Ishikawa (cell line): Measurements from ENCODE around the gene ZSCAN30.

Source experiments
- CEBPB ChIP-seq: IDR thresholded peaks from 2 replicates; pipeline ENCODE4 v1.6.1; 2012
- CREB1 ChIP-seq: IDR thresholded peaks from 2 replicates; pipeline ENCODE4 v1.6.1; 2012; ENCODE audit warnings: low read depth
- EGR1 ChIP-seq: IDR thresholded peaks from 2 replicates; pipeline ENCODE4 v1.6.1; 2012
- EP300 ChIP-seq: IDR thresholded peaks from 2 replicates; pipeline ENCODE4 v1.6.1; 2012; ENCODE audit warnings: borderline replicate concordance
- FOXM1 ChIP-seq: IDR thresholded peaks from 2 replicates; pipeline ENCODE4 v1.6.1; 2012; ENCODE audit warnings: low read depth, borderline replicate concordance
- NFIC ChIP-seq: IDR thresholded peaks from 2 replicates; pipeline ENCODE4 v1.6.1; 2012
- RAD21 ChIP-seq: IDR thresholded peaks from 2 replicates; pipeline ENCODE4 v1.6.1; 2012; ENCODE audit warnings: low read depth
- TAF1 ChIP-seq: IDR thresholded peaks from 2 replicates; pipeline ENCODE4 v1.6.1; 2012; ENCODE audit warnings: low read depth, mild to moderate bottlenecking
- TCF12 ChIP-seq: IDR thresholded peaks from 2 replicates; pipeline ENCODE4 v1.6.1; 2012; ENCODE audit warnings: low read depth
- TEAD4 ChIP-seq: IDR thresholded peaks from 2 replicates; pipeline ENCODE4 v1.6.1; 2012
- YY1 ChIP-seq: IDR thresholded peaks from 2 replicates; pipeline ENCODE4 v1.6.1; 2012; ENCODE audit warnings: low read depth
- ZBTB7A ChIP-seq: IDR thresholded peaks from 2 replicates; pipeline ENCODE4 v1.6.1; 2012; ENCODE audit warnings: low read depth
- TF ChIP-seq, protein P1 (sequence below): IDR thresholded peaks from 2 replicates; pipeline ENCODE4 v1.6.1; 2012; ENCODE audit warnings: low read depth, mild to moderate bottlenecking
- TF ChIP-seq, protein P2 (sequence below): IDR thresholded peaks from 2 replicates; pipeline ENCODE4 v1.6.1; 2012
- TF ChIP-seq, protein P3 (sequence below): IDR thresholded peaks from 2 replicates; pipeline ENCODE4 v1.6.1; 2012

Gene ZSCAN30

DNA sequence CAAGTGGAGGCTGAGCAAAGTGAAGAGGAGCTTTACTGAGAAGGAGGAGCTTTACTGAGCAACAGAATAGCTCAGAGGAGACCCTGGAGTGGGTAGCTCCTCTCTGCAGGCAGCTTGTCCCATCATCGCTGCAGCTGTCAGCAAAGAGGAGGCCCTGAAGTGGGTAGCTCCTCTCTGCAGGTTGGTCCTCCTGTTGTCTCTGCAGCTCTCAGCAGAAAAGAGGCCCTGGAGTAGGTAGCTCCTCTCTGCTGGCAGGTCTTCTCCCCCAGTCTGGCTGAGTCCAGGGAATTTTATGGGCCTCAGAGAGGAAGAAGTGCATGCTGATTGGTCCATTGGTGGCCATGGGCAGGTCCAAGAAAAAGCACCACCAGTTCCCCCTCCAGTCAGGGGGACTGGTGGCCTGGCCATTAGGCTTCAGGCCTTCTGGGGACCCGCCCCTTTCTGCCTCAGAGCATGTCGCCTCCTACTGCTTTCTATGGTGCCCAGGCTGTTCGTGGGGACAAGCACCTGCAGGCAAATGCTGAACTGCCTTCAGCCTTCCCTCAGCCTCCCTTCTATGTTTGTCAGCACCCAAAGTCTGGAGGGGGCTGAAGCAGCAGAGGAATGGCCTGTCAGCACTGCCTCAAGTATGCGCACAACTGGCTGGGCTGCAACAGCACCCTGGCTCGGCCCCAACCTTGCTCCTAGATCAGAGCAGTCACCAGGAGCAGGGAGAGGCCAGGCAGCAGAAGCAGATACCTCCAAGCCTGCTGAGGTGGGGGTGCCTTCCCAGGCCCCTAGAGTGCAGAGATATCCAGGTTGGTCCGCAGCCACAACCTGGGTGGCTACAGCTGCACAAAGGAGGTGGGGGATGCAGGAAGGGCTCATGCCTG, 5.9 kb downstream of the ZSCAN30 start:
- TF ChIP-seq TCF12 (no peak), YY1 (no peak), CEBPB (no peak), NFIC (no peak), TAF1 (no peak), RAD21 (no peak), EP300 (no peak), FOXM1 (no peak), EGR1 (no peak), ZBTB7A (no peak), TEAD4 (no peak), CREB1 (no peak)
- TF ChIP-seq, protein P1, sequence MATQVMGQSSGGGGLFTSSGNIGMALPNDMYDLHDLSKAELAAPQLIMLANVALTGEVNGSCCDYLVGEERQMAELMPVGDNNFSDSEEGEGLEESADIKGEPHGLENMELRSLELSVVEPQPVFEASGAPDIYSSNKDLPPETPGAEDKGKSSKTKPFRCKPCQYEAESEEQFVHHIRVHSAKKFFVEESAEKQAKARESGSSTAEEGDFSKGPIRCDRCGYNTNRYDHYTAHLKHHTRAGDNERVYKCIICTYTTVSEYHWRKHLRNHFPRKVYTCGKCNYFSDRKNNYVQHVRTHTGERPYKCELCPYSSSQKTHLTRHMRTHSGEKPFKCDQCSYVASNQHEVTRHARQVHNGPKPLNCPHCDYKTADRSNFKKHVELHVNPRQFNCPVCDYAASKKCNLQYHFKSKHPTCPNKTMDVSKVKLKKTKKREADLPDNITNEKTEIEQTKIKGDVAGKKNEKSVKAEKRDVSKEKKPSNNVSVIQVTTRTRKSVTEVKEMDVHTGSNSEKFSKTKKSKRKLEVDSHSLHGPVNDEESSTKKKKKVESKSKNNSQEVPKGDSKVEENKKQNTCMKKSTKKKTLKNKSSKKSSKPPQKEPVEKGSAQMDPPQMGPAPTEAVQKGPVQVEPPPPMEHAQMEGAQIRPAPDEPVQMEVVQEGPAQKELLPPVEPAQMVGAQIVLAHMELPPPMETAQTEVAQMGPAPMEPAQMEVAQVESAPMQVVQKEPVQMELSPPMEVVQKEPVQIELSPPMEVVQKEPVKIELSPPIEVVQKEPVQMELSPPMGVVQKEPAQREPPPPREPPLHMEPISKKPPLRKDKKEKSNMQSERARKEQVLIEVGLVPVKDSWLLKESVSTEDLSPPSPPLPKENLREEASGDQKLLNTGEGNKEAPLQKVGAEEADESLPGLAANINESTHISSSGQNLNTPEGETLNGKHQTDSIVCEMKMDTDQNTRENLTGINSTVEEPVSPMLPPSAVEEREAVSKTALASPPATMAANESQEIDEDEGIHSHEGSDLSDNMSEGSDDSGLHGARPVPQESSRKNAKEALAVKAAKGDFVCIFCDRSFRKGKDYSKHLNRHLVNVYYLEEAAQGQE, result no peak
- TF ChIP-seq, protein P2, sequence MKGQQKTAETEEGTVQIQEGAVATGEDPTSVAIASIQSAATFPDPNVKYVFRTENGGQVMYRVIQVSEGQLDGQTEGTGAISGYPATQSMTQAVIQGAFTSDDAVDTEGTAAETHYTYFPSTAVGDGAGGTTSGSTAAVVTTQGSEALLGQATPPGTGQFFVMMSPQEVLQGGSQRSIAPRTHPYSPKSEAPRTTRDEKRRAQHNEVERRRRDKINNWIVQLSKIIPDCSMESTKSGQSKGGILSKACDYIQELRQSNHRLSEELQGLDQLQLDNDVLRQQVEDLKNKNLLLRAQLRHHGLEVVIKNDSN, result no peak
- TF ChIP-seq, protein P3, sequence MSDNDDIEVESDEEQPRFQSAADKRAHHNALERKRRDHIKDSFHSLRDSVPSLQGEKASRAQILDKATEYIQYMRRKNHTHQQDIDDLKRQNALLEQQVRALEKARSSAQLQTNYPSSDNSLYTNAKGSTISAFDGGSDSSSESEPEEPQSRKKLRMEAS, result no peak

DNA sequence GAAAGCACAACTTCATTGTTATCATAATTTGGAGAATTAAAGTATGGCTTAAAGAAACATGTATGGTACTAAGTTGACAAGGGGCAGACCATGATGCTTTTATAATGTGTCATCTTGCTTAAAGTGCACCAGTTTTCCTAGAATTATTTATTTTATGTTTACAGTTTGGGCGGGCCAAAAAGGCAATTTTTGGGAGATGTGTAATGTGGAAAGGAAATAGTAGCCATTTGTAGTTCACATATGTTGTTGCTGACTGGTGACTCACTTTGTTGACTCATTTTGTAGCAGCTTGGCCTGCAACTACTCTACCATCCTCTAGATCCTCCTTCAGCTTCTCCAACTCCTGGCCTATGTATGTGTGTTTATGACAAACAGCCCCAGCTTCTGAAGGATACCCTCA, 7.7 kb downstream of the ZSCAN30 start:
- TF ChIP-seq, protein P1, result no peak
- TF ChIP-seq NFIC (no peak), CREB1 (no peak), RAD21 (no peak), EP300 (no peak), ZBTB7A (no peak), FOXM1 (no peak), CEBPB (no peak), TCF12 (no peak), TEAD4 (no peak)
- TF ChIP-seq, protein P2, result no peak

DNA sequence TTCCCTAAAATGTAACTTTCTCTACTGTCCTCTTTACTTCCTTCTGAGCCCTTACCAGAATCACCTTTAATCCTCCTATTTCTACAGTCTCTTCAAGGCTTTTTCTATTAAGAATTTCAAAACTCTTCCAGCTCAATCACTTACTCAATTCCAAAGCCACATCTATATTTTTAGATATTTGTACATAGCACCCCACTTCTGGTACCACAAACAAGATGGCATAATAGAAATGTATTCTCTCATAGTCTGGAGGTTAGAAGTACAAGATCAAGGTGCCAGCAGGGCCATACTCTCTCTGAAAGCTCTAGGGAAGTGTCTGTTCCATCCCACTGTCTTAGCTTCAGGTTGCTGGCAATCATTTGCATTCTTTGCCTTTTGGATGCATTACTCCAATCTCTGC, 11.1 kb downstream of the ZSCAN30 start:
- TF ChIP-seq YY1, result no peak
- no peak for TF ChIP-seq CREB1
- TF ChIP-seq, protein P3, result no peak
- TF ChIP-seq, protein P2, result no peak
- TF ChIP-seq CEBPB, result no peak
- no peak for TF ChIP-seq NFIC
- no peak for TF ChIP-seq EP300
- TF ChIP-seq ZBTB7A, result no peak
- no peak for TF ChIP-seq TAF1
- no peak for TF ChIP-seq TCF12

DNA sequence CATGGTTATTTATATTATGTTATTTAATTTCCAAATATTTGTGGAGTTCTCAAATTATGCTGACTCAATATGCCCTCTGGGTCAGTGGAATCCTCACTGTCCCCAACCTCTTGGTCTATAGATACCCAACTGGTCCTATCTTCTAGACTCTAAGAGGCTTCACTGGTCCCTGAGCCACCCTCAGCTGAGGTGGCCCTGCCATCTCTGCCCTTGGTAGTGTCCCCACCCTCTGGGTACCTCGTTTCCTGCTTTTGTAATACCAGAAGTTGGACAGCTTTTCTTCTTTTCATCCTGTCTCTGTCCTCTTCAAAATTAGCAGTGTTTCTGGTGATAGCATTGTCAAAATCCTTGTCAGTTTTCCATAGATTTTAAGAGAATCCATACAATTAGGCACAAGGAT, 11.9 kb downstream of the ZSCAN30 start:
- TF ChIP-seq CREB1 (no peak), TEAD4 (no peak), FOXM1 (no peak), NFIC (no peak), TAF1 (no peak), EGR1 (no peak)
- TF ChIP-seq, protein P2, result no peak
- TF ChIP-seq, protein P3, result no peak
- TF ChIP-seq, protein P1, result no peak
